Dermis microvascular lymphatic vessel endothelial cell (primary cell): ENCODE data around the gene C5orf34. TPM values are rescaled to one million over a fixed set of nuclear protein-coding genes. Genes with fewer than 3 reads are reported as not detected.

ENCODE experiments used
- total RNA-seq: library from RNA; depleted of rRNA; stranded (reverse); fragments of >200 nt; gene quantifications from 2 replicates; pipeline ENCODE4 v1.2.1, GENCODE V29; 2014

C5orf34 gene
- total RNA-seq, 1 donor from 2014 or later, result 3.7 TPM

Other genes with a start within 250 kb of the C5orf34 start
- gene HMGCS1, start 201.7 kb downstream of the C5orf34 start, total RNA-seq, result 42.7 and 73.2 TPM in 2 replicates
- gene CCL28, start 102.8 kb downstream of the C5orf34 start, total RNA-seq, result 1.2 and 2.1 TPM in 2 replicates
- gene TMEM267, start 31.3 kb downstream of the C5orf34 start, total RNA-seq, result 4.6 and 5.8 TPM in 2 replicates
- 74.2 and 111 TPM in 2 replicates for gene PAIP1, start 41.9 kb upstream of the C5orf34 start, total RNA-seq
- 61.4 and 96.0 TPM in 2 replicates for gene NNT, start 88.0 kb upstream of the C5orf34 start, total RNA-seq